ENCODE data around the gene HIVEP3. TPM values are rescaled to one million over a fixed set of nuclear protein-coding genes. Genes with fewer than 3 reads are reported as not detected.

The HIVEP3 gene
- polyA plus RNA-seq, 1 of the 3 experiments (the other 2 are of a cell fraction): 6.4 TPM

DNA sequence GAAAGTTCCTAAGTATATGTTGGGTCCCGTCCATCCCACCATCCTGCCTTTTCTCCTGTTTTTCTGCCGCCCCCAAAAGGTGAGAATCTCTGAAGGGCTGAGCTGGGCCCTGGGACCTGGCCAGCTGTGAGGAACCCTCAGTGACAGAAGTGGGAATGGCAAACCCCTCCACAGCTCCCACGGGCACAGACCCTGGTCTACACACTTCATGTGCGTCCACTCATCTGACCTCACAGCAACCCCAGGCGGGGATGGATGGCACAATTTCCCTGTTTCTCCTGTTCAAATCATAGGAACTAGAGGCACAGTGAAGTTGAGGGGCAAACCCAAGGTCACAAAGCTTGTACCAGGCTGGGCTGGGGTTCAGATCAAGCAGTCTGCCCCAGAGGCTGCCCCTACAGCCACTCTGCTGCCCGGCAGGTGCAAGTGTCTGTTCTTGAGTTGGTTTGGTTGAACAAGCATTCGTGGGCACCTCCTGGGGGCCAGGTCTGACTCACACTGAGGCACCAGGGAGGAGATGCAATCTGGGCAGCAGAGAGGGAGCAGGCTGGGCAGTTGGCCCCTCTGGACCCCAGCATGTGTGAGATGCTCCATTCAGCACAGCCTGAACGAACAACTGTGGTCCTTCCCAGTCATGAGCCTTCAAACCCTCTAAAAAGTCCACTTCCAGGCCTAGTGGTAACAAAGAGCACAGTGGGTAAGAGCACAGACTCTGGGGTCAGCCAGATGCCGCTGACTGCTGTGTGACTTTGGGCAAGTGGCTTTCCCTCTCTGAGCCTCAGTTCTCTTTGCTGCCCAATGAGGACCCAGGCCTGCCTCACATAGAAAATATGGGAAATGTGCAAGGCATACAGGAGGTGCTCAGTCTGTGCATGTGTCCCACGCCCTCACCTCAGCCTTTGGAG is 438.3 kb downstream of the HIVEP3 start:
- no peaks in the 10 kb centered on the region for H3K9me2 ChIP-seq
- H3K36me3 ChIP-seq (replicated peaks in 1 of 2; ENCODE audit: control insufficient read depth in 1 of 2, insufficient read depth in 2 of 2, low read length in 1 of 2): no peaks in the 10 kb centered on the region
- DNase-seq: no peak
- no peak overlapping the region for H3K27ac ChIP-seq (ENCODE audit: low read depth in 2 of 2, low read length in 1 of 2)
- no peak overlapping the region for H3K9ac ChIP-seq
- 98% methylated on average over 7 of the region's 10 CpGs for WGBS (ENCODE audit: low lambda C conversion rate)
- H3K4me2 ChIP-seq: no peak overlapping the region
- CTCF ChIA-PET: interaction anchor here (0.7 to 11.2 kb wide), 5 partner anchors 14 to 63 kb away, joined by 3 to 93 read pairs (median 6); no protein-coding TSS in a partner anchor
- no peaks in the 10 kb centered on the region for H3K27me3 ChIP-seq (ENCODE audit: insufficient read depth)
- H3K4me1 ChIP-seq (ENCODE audit: control insufficient read depth in 1 of 2, insufficient read depth in 2 of 2, low read depth in 1 of 2, low read length in 1 of 2): peaks cover 59 to 73% of the 10 kb centered on the region in 2 experiments
- no peaks in the 10 kb centered on the region for H3K9me3 ChIP-seq
- peaks cover 11% of the 10 kb centered on the region for H3F3A ChIP-seq (replicated peaks; ENCODE audit: insufficient read depth)
- H3K4me3 ChIP-seq (ENCODE audit: low read depth in 2 of 2, low read length in 1 of 2): no peak overlapping the region
- no peaks in the 10 kb centered on the region for H4K20me1 ChIP-seq (ENCODE audit: insufficient read depth)
- TF ChIP-seq, protein P1, sequence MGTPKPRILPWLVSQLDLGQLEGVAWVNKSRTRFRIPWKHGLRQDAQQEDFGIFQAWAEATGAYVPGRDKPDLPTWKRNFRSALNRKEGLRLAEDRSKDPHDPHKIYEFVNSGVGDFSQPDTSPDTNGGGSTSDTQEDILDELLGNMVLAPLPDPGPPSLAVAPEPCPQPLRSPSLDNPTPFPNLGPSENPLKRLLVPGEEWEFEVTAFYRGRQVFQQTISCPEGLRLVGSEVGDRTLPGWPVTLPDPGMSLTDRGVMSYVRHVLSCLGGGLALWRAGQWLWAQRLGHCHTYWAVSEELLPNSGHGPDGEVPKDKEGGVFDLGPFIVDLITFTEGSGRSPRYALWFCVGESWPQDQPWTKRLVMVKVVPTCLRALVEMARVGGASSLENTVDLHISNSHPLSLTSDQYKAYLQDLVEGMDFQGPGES (IDR thresholded peaks at IDR 0.05; ENCODE audit: low read depth, low read length): no peak
- TF ChIP-seq RCOR1 (IDR thresholded peaks at IDR 0.05; ENCODE audit: low read length): no peak
- TF ChIP-seq SMC3 (IDR thresholded peaks at IDR 0.05; ENCODE audit: low read depth, low read length): no peak
- no peak for TF ChIP-seq RXRA (IDR thresholded peaks at IDR 0.05; ENCODE audit: borderline replicate concordance, low read depth)
- no peak for TF ChIP-seq GABPA (IDR thresholded peaks at IDR 0.05; ENCODE audit: low read depth)
- TF ChIP-seq GATA2 (CRISPR knock-in tag; IDR thresholded peaks at IDR 0.05): no peak
- TF ChIP-seq FOXJ3 (CRISPR knock-in tag; IDR thresholded peaks at IDR 0.05): no peak
- H2AFZ ChIP-seq (ENCODE audit: low read depth): no peak overlapping the region
- 0 out of 2 replicates have a peak, but pooled peaks cover 2% of the 10 kb centered on the region for H3K79me2 ChIP-seq (ENCODE audit: insufficient read depth)
- POLR2A ChIA-PET: no interaction called here

DNA sequence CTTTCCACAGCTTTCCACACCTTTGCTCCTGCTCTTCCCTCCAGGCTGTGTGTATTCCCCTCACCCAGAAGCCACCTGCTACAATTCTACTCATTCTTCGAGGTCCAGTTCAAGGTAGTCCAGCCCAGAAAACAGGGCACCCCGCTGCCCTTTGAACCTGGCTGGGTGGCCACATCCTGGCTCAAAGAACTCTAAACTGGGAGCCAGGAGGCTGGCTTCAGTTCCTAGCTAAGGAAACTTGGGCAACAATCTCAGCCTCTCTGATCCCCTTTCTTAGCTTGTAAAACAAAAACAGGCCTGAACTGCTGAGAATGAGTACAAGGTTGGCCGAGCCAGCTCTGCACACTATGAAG is 438.9 kb downstream of the HIVEP3 start:
- Histone ChIP-seq H3K4me2 (no peak overlapping the region), H3K79me2 (ENCODE audit: insufficient read depth) (0 out of 2 replicates have a peak, but pooled peaks cover 2% of the 10 kb centered on the region), H3K36me3 (replicated peaks in 1 of 2; ENCODE audit: control insufficient read depth in 1 of 2, insufficient read depth in 2 of 2, low read length in 1 of 2) (no peaks in the 10 kb centered on the region), H3K4me1 (ENCODE audit: control insufficient read depth in 1 of 2, insufficient read depth in 2 of 2, low read depth in 1 of 2, low read length in 1 of 2) (peaks cover 57 to 73% of the 10 kb centered on the region in 2 experiments), H3K27ac (ENCODE audit: low read depth in 2 of 2, low read length in 1 of 2) (no peak overlapping the region), H4K20me1 (ENCODE audit: insufficient read depth) (no peaks in the 10 kb centered on the region), H2AFZ (ENCODE audit: low read depth) (no peak overlapping the region), H3K27me3 (ENCODE audit: insufficient read depth) (no peaks in the 10 kb centered on the region), H3K4me3 (ENCODE audit: low read depth in 2 of 2, low read length in 1 of 2) (no peak overlapping the region), H3K9me2 (no peaks in the 10 kb centered on the region), H3F3A (replicated peaks; ENCODE audit: insufficient read depth) (peaks cover 7% of the 10 kb centered on the region), H3K9me3 (no peaks in the 10 kb centered on the region), H3K9ac (no peak overlapping the region)
- 90% methylated on average over 3 of the region's 3 CpGs for WGBS (ENCODE audit: low lambda C conversion rate)
- CTCF ChIA-PET: interaction anchor here (0.7 to 11.2 kb wide), 6 partner anchors 8 to 62 kb away, joined by 3 to 93 read pairs (median 4); no protein-coding TSS in a partner anchor
- POLR2A ChIA-PET: no interaction called here
- no peak for TF ChIP-seq MXI1 (IDR thresholded peaks at IDR 0.05; ENCODE audit: low read depth, low read length)
- no peak for DNase-seq
